RPMI7951 (cell line): Measurements from ENCODE around the gene DZIP1. TPM values are rescaled to one million over a fixed set of nuclear protein-coding genes. Genes with fewer than 3 reads are reported as not detected.
"Not testable (repeated sequence)": the region's sequence is repeated elsewhere in the genome, so short reads cannot be mapped to it uniquely, and the experiment has no call there.

ENCODE experiments used
- DNase-seq: peaks from one replicate; pipeline ENCODE4 v3.0.0-alpha.2; 2012; ENCODE audit warnings: low read depth
- total RNA-seq: library from RNA; depleted of rRNA; stranded (reverse); fragments of >200 nt; shearing (Covaris generic); gene quantifications from 2 replicates; pipeline ENCODE4 v1.2.3, GENCODE V29; 2014

Gene DZIP1
- total RNA-seq, 1 experiment from 2014 or later, result 15.7 TPM

DNA sequence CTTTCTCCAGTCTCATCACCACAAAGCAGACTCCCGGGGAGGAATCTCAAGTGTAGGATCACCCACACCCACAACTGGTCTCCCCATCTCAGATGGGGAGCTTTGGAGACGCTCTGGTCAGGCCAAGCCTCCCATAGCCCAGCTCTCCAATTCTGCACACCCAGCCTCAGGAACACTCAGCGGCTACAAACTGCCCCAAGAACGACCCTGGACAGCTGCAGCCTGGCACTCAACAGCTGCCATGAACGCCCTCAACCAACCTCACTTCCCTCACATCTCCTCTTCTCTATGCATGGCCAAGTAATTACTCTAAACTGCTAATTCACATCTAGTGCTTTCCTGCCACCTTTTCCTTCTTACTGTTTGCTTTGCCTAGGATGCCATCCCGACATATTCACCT lies 42.6 kb downstream of the DZIP1 start:
- no peak for DNase-seq

DNA sequence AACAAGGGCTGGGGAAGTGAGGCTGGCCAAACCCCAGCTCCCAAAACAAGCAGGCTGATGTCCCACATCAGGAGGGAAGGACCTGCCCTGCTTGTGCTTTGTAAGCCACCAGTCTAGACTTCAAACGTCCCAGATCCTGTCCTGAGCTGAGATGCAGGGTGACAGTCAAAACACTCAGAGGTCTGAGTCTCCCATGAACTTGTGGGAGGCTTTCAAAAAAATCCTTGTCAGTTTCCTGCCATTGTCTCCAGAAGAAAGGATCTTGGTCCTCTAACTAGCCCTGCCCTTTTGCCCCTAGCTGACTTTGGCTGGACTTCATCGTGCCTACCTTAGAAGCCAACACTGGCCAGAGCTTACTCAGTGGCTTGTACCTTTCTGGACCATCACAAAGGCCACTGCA lies 43.3 kb downstream of the DZIP1 start:
- no peak for DNase-seq

DNA sequence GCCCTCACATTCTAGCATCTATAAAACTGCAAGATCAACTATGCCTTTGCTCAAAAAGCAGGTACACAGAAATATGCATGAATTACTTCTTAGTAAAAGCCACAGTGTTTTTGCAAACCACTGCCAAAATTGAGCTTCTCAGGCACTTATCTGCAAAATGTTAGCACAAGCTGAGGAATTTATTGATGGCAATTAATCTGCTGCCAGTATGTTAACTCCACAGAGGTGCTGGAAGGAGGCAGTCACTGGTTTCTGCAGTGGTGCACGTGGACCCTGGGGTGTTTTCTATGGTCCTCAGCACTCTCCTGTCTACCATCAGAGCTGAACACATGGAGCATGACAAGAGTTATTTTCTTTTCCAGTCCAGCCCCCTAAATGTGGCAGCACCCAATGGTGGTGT lies 47.8 kb downstream of the DZIP1 start:
- no peak for DNase-seq

DNA sequence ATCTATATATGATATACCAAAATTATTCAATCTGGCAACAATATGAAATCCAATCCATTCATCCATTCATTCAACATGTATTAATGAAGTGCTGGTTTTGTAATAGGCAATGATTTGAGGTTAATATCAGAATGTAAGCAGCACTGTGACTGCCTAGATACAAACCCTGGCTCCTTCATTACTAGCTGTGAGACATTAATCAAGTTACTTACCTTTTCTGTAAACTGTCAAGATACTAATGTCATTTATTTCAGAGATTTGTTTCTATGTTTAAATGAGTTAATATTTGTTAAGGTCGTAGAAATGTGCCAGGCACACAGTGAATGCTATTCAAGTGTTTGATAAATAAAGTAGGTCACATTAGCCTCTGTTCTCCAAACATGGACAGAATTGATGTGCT lies 51.0 kb downstream of the DZIP1 start:
- DNase-seq, result no peak

DNA sequence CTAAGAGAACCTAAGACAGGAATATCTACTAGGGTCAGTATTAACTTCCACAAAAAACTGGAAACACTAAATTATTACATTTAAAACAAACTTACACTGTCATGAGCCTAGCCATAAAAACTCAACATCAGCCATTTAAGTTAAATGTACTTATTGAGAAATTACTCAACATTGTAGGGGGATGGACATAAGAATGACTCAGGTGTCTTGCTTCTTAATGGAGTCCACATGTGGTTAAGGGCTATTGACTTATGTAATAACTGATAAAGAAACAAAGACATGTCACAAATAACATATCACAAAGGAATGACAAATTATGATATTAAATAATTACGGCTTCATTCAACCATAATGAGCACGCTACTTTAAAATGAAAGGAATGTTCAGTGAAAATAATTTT lies 55.8 kb downstream of the DZIP1 start:
- DNase-seq, result peak; percentile 3

DNA sequence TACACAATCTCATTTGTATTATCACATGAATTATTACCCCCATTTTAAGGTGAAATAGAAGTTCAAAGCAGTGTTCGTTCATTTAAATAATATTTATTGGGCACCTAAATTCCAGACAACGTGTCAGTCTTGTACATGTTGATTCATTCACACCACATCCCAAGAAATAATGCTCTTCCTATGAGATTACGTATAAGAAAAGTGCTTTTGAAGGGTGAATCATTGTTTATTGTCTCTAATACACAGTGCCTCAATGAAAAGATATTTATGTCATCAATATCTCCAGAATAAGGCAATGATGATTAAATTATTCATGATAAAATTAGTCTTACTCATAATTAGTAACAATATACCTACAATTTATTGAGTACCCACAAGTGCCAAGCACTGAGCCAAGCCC lies 56.4 kb downstream of the DZIP1 start:
- DNase-seq, result no peak

DNA sequence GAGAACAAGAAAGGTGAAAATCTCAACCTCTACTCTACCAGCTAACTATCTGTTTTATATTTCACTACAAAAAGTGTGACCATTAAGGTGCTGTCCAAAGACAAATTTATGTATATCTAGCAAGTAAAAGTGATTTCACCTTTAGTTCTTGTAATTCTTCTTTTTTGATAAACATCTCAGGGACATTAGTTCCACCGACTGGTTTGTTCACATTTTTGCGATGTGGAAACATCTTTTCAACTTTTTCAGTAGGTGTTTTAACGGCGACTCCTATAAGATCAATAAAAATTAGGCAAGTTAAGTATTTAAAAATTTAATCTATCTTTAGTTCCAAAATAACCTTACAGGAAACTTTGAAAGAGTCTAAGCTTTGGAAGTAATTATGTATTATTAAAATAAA lies 58.6 kb downstream of the DZIP1 start:
- no peak for DNase-seq

DNA sequence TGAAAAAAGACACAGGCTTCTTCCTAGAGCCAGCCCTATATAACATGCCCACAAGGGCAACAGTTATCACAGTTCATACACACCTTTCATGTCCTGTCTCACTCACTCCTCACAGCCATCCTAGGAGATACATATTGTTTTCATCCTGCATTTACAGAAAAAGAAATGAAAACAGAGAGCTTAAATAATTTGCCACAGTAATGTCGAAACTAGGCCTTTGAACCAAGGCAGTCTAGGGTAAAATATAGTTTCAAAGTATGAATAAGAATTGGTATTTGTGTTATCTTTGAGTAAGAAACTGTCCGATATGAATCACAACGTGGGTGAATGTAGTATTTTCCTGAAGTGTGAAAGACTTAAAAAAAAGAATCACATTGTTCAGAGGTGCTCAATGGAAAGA lies 65.2 kb downstream of the DZIP1 start:
- DNase-seq, result no peak

DNA sequence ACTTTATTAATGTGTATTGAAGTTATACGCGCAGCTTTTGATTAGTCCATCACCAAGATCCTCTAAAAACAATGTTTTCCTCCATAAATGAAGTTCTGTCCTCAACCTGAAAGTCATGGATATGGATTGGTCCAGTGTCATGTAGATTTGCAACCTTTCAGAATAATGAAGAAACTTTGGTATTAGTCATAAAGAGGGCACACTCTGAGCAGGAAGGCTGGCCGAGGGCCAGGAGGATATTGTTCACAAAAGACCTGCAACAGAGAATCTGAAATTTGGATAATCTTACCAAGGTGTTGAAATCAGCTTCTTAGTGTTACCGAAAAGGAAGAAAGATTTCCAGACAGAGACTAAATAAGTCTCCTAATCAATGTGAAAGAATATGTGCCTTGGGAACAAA lies 71.3 kb downstream of the DZIP1 start:
- DNase-seq, result peak; percentile 26

DNA sequence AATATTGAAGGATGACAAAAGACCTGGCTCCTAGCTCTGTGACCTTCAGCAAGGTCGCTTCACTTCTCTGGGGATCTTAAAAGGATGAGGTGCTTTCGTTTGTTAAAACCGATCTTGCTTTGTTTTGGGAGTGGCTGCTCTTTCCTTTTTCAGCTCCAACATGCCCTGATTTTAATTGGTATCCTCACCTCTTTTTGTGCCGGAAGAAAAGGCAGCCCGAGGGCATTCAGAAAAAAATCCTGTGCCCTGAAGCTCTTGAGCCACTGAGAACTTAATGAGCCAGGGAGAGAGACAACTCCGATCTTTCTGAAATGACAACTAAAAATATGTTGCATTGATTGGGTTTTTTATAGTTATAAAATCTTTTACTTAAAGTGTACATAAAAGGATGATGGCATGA lies 72.6 kb downstream of the DZIP1 start:
- no peak for DNase-seq

DNA sequence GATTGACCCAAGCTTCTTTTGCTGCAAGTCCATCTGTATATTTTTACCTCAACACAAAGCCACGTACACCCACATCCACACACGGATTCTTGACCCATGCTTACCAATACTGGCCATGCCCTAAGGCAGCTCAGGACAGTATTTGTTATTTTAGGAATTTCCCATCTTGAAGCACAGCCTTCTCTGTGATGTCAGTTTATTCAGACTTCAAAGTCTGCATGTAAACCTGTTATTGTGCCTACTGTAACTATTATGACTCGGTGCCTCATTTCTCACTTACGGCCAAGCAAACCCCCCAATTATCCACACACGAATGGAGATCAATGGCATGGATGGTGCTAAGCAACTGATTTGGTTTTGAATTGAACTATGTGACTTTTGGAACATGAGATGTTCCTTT lies 74.5 kb downstream of the DZIP1 start:
- DNase-seq, result peak; percentile 27

DNA sequence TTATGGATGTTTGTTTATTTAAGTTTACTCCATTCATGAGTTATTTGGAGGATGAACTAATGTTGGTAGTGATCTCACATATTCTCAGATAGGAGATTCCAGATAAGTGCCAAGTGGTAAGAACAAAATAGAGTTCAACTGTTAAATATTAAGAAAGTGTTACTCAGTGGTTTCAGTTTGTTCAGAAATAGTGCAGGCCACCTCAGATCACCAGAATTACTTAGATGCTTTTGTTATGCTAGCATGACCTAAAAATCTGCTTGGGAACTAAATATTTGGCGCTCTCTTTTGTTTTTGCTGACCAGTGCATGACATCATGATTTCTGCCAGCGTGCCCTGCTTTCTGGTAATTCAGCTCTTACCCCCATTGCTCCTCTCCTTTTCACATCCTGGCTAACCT lies 76.4 kb downstream of the DZIP1 start:
- no peak for DNase-seq

DNA sequence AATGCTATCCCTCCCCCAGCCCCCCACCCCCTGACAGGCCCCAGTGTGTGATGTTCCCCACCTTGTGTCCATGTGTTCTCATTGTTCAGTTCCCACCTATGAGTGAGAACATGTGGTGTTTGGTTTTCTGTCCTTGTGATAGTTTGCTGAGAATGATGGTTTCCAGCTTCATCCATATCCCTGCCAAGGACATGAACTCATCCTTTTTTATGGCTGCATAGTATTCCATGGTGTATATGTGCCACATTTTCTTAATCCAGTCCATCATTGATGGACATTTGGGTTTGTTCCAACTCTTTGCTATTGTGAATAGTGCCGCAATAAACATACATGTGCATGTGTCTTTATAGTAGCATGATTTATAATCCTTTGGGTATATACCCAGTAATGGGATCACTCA lies 78.7 kb downstream of the DZIP1 start:
- not testable (repeated sequence) for DNase-seq

DNA sequence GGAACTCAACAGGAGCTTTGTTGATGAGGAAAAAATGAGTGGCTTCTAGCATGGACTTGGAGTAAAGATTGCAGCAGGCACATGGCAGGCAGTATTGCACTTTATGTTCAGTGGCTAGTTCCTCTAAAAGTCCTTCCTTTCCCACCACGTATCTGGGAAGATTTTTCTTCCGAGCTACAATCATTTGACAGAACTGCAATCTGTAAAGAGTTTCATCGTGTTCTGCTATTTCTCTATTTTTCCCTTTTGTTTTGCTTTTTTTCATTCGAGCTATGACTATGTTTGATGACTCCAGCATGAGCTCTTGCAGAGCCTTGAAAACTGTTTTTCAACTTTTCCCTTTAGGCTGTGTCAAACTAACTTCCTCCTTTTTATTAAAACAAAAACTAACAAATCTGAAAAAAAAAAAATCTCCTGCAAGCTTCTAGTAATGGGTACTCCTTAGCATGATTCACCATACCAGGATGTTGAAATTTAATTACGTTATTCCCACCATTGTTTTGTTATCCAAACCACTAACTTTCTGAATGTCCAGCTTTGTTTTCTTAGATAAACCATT lies 79.7 kb downstream of the DZIP1 start:
- peak; percentile 32 for DNase-seq

DNA sequence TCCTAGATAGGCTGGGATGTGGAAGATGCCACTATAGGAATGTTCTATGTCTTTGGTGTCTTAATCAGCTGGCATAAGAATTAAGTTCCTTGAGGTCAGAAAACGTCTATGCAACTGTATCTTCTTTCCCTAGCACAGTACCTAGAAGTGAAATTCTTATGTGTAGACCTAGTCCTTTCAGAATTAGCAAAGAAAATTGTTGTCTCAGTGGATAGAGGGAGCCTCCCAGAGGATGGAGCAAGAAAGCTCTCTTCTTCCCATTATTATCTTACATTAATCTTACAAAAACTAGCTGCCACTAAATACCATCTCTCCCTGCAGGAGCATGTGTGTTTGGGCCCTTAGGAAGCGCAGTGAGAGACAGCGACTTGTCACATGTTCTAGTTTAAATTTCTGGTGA lies 80.4 kb downstream of the DZIP1 start:
- peak; percentile 3 for DNase-seq

DNA sequence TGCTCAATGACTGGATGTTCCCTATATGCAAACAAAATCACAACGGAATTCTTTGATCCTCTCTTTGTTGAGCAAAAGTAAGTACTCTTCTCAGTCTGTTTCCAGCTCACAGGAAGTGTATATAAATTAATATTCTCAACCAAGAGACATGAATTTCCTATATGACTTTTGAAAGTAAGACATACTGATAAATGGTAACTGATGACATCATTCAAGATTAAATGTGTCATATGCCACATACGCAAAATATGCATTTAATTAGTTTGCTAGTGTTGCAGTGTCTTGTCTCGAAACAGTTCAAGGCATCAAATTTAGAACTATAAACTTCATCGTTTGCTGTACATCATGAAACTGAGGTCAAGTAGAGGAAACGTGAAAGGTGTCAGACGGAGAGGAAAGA lies 84.1 kb downstream of the DZIP1 start:
- DNase-seq, result no peak

DNA sequence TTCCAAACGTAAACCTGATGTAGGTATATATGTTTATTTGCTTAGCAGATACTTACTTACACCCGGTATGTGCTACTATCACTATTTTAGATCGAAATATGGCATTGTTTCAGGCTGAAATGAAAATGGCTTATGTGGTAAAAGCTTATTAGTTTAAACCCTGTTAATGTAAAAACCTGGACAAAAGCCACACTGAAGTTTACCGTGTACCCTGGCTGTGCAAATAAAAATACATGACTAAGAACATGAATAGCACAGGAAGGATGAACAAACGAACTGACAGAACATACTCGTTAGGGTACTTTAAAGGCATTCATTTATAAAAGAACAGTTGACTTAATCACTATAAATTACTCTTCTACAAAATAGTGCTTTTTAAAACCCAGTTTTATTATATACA lies 85.4 kb downstream of the DZIP1 start:
- DNase-seq, result no peak

DNA sequence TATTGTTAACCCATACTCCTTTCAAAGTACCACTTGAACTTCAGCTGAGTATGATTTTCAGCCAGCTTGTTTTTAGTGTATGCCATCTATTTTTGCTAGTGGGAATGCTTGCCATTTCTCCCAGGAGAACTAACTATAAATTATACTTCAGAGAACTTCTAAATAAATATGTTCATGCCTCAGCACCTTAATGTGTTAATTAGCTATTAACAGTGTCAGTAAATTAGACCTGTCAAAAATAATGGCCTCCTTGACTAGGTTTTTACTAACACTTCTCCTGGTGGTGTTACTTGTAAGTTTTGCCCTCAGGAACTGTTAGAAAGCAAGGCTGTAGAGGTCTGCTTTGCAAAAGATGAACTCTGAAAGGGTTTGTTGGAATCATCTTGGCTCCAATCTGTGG lies 87.5 kb downstream of the DZIP1 start:
- no peak for DNase-seq

DNA sequence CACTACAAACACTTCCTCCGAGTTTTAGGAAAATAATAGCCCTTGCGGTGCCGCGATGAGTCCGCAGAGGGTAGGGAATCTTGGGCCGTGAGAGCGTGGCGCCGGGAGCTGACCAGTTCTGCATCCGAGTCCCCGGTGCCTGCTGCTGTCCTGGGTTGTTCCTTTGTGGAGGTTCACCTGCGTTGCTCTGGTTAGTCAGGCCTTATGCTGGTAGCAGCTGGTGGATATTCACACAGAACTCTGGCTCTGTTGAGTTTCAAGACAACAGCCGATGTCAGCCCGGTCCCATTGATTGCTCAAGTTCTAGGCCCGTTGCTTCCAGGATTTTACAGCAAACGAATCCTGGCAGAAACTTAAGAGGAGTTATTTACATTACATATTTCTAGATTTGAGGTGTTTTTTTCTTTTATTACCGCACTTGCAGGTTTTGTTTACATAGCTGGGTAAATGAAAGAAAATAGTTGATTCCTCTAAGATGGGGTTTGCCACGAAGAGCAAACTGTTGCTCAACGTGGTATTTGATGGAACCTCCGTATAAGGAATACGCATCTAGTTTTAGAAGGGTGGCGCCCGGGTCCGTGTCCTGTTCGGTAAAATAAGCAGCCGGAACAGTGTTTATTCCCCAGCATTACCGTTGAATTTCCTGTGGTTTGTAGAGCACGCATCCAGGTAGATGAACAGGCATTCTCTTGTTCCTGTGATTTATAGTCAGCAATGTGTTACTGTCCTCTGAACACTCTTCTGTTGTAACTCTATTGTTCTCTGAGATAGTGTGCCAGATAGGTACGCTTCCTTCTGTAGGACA lies 90.7 kb downstream of the DZIP1 start:
- no peak for DNase-seq

DNA sequence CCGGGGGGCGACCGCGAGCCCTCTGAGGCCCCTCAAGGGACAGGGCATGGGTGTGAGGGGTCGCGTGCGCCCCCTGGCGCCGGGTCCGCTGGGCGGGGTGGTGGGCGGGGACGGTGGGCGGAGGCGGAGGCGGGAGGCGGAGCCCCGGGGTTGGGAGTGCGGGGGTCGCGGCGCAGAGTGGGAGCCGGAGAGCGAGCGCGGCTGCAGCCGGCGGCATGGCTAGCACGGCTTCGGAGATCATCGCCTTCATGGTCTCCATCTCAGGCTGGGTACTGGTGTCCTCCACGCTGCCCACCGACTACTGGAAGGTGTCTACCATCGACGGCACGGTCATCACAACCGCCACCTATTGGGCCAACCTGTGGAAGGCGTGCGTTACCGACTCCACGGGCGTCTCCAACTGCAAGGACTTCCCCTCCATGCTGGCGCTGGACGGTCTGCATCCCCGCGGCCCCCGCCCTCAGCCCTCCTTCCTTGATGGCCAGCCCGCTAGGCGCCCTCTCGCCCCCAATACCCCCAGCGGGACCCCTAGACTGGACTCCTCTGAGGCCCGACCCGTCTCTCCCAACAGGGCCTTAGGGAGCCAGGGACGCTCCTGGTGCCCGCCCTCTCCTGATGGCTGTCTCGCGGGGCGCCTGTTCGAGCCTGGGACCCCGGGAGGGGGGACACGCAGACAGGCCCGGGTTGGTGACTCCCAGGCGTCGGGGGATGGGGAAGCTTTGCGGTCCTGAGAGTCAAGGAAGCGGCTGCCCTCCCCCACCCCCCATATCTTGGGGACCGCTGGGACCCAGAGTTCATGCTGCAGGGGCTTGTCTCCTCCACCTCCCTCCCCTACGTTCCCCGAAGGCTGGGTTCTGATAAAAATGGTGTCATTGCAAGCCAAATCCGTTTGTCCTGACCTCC lies 91.7 kb downstream of the DZIP1 start, which contains the start of gene CLDN10:
CLDN10 (plus strand) TSS at position 182 of the 903 bp plus-strand sequence; CDS start at position 216, 34 bp downstream.
- no peak for DNase-seq

DNA sequence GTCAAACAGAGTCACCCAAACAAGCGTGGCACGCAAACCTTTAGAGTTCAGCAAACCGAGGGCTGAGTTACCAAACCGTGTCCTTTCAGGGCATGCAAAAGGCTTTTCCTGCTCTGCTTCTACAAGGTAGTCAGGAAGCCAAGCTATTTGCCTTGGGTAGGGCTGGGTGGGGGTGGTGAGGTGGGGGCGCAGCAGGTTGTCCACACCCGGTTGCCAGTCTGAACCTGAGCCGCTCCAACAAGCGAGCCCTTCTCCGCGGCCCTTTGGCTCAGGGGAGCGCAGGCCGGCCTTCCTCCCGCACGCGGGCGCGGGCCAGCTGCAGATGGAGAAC lies 92.3 kb downstream of the DZIP1 start:
- DNase-seq, result no peak

DNA sequence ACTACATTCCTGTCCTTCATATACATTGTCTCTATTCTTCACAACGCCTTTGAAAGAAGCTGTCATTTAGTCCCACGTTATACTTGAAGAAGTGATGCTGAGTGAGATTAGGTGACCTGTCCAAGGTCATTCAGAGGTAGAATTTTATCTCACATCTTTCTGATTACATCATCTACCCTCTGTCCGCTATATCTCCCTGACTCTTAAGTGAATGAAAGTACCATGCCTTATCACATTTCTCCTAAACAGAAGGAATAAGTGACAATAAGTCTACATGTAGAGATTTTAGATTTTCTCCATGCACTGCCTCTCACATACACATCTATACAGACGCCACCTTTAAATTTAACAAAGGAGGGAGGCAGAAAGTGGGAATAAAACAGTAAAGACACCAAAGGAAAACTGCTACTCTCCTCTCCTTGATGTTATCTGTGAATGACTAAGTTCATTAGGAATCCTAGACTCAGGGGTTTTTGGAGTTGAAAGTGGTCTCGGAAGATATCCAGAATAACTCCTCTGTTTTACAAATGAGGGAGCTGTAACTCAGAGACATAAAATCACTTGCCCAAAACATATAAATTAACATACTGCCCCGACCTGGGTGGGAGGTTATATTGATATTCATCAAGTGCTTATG lies 96.9 kb downstream of the DZIP1 start:
- DNase-seq, result peak; percentile 23
